ENCODE measurements around the gene SAMD4A. TPM values are rescaled to one million over a fixed set of nuclear protein-coding genes. Genes with fewer than 3 reads are reported as not detected.

SAMD4A gene
- total and polyA plus RNA-seq, 8 donors = 4.5 to 40.5 (median 8.0) TPM

- no peak for TF ChIP-seq CTCF (IDR thresholded peaks at IDR 0.05)
- Histone ChIP-seq H3K4me3 (no peak overlapping the region), H3K27ac (no peak overlapping the region), H3K36me3 (peaks cover 0 to 23% of the 10 kb centered on the region in 2 donors), H3K9me3 (no peaks in the 10 kb centered on the region), H3K4me1 (no peaks in the 10 kb centered on the region), H3K27me3 (no peaks in the 10 kb centered on the region)
- DNase-seq = no peak
- ATAC-seq = no peak
- intact Hi-C loops (cut with DNase I) = no loop called here
Measured at GRCh38 chr14:54538055-54538454, 28.9 kb upstream of the SAMD4A start.

- no peak for ATAC-seq
- Histone ChIP-seq H3K27me3 (no peaks in the 10 kb centered on the region), H3K36me3 (no peaks in the 10 kb centered on the region), H3K4me3 (no peak overlapping the region), H3K9me3 (no peaks in the 10 kb centered on the region), H3K4me1 (no peaks in the 10 kb centered on the region), H3K27ac (no peak overlapping the region)
- no peak for DNase-seq
- intact Hi-C loops (cut with DNase I) = no loop called here
- TF ChIP-seq CTCF (IDR thresholded peaks at IDR 0.05) = no peak
Measured at GRCh38 chr14:54547583-54547982, 19.3 kb upstream of the SAMD4A start.

GRCh38 chr14:54548491-54548890 lies 18.4 kb upstream of the SAMD4A start:
- no peaks in the 10 kb centered on the region for H3K36me3 ChIP-seq
- ATAC-seq (no peak), DNase-seq (no peak)
- H3K4me1 ChIP-seq = no peaks in the 10 kb centered on the region
- H3K4me3 ChIP-seq = no peak overlapping the region
- intact Hi-C loops (cut with DNase I) = no loop called here
- H3K27me3 ChIP-seq = no peaks in the 10 kb centered on the region
- TF ChIP-seq CTCF (IDR thresholded peaks at IDR 0.05) = no peak
- no peak overlapping the region for H3K27ac ChIP-seq
- H3K9me3 ChIP-seq = no peaks in the 10 kb centered on the region

- Histone ChIP-seq H3K27me3 (no peaks in the 10 kb centered on the region), H3K4me3 (no peak overlapping the region), H3K4me1 (no peaks in the 10 kb centered on the region), H3K9me3 (no peaks in the 10 kb centered on the region), H3K36me3 (no peaks in the 10 kb centered on the region), H3K27ac (no peak overlapping the region)
- no peak for ATAC-seq
- DNase-seq = no peak
- no peak for TF ChIP-seq CTCF (IDR thresholded peaks at IDR 0.05)
- intact Hi-C loops (cut with DNase I) = no loop called here
Measured at GRCh38 chr14:54549862-54550261, 17.1 kb upstream of the SAMD4A start.

- Histone ChIP-seq H3K27ac (no peak overlapping the region), H3K4me3 (no peak overlapping the region), H3K36me3 (no peaks in the 10 kb centered on the region), H3K27me3 (no peaks in the 10 kb centered on the region), H3K4me1 (no peaks in the 10 kb centered on the region), H3K9me3 (no peaks in the 10 kb centered on the region)
- no peak for TF ChIP-seq CTCF (IDR thresholded peaks at IDR 0.05)
- intact Hi-C loops (cut with DNase I) = no loop called here
- DNase-seq (no peak), ATAC-seq (no peak)
Measured at GRCh38 chr14:54550514-54550913, 16.4 kb upstream of the SAMD4A start.

Data from left lung (tissue), 10 donors.